GM12878 (cell line): ENCODE measurements around the gene EMSY. TPM values are rescaled to one million over a fixed set of nuclear protein-coding genes. Genes with fewer than 3 reads are reported as not detected.

Source experiments
- ATAC-seq: fragments of 200-7000 bp; cut with Tn5 transposase; 3 replicates; pipeline ENCODE4 v1.9.1; 2020; ENCODE audit warnings: mild to moderate bottlenecking, moderate library complexity
- BruUV-seq: library from RNA; stranded (reverse); fragments of 400-500 nt; replicated peaks from 2 replicates; lab custom pipeline; 2021; lab: Mats Ljungman, UMichigan
- CTCF ChIA-PET: fragments of 300-600 bp; sonication (Branson Sonifier 250); formaldehyde crosslinking; extraction: SDS; loops from one replicate; lab custom pipeline; 2021; ENCODE audit warnings: inconsistent platforms; lab: Yijun Ruan, JAX
- POLR2A ChIA-PET: fragments of 350-600 bp; formaldehyde crosslinking; extraction: SDS; loops from one replicate; lab custom pipeline; 2021; ENCODE audit warnings: inconsistent platforms; lab: Charles Lee
- RAD21 ChIA-PET: fragments of 300-600 bp; sonication (Branson Sonifier 250); formaldehyde crosslinking; loops from one replicate; lab custom pipeline; 2023; ENCODE audit warnings: antibody characterized with exemption; ENCODE audit not compliant: unreplicated experiment; lab: Charles Lee
- SMC1A ChIA-PET: fragments of 300-600 bp; sonication (Branson Sonifier 250); formaldehyde crosslinking; loops from one replicate; lab custom pipeline; 2023; ENCODE audit not compliant: unreplicated experiment, uncharacterized antibody; lab: Charles Lee
- DNase-seq: peaks from one replicate; pipeline ENCODE4 v3.0.0-alpha.2; 2011; ENCODE audit warnings: low read depth, low spot score
- FAIRE-seq: peaks from 3 replicates; lab custom pipeline; 2011; peaks lifted over from hg19 to GRCh38; lab: Jason Lieb, UNC
- H2AFZ ChIP-seq: 2 replicates; pipeline ENCODE4 v1.6.0; 2011; ENCODE audit warnings: low read depth, low read length, control low read depth; ENCODE audit not compliant: control insufficient read depth
- H3K27ac ChIP-seq: 2 replicates; pipeline ENCODE4 v1.5.1; 2011; ENCODE audit warnings: control low read depth; ENCODE audit not compliant: control insufficient read depth, insufficient read depth
- H3K27me3 ChIP-seq, 2 experiments: replicated peaks in 1 of 2; 2 replicates each; pipeline versions ENCODE4 v1.6.0 to v1.6.1; 2011; ENCODE audit warnings: low read length in 1 of 2; ENCODE audit not compliant: control insufficient read depth in 2 of 2, insufficient read depth in 2 of 2
- H3K36me3 ChIP-seq, 2 experiments: 2 replicates each; pipeline ENCODE4 v1.5.1; 2011; ENCODE audit warnings: low read length in 1 of 2; ENCODE audit not compliant: control insufficient read depth in 2 of 2, insufficient read depth in 2 of 2
- H3K4me1 ChIP-seq: 2 replicates; pipeline ENCODE4 v1.6.1; 2011; ENCODE audit warnings: mild to moderate bottlenecking, low read length, moderate library complexity, mixed read lengths; ENCODE audit not compliant: control insufficient read depth, insufficient read depth
- H3K4me2 ChIP-seq: 2 replicates; pipeline ENCODE4 v1.6.0; 2011; ENCODE audit warnings: control low read depth; ENCODE audit not compliant: control insufficient read depth, insufficient read depth
- H3K4me3 ChIP-seq: fragments of 200-600 bp; sonication (generic); 2 replicates; pipeline ENCODE4 v1.5.1; 2016
- H3K79me2 ChIP-seq: 2 replicates; pipeline ENCODE4 v1.6.0; 2011; ENCODE audit warnings: low read length; ENCODE audit not compliant: control insufficient read depth, insufficient read depth
- H3K9ac ChIP-seq: 2 replicates; pipeline ENCODE4 v1.8.0; 2011; ENCODE audit warnings: low read length, control low read depth, mixed read lengths; ENCODE audit not compliant: control insufficient read depth, insufficient read depth
- H3K9me3 ChIP-seq: replicated peaks from 3 replicates; pipeline ENCODE4 v1.5.1; 2011; ENCODE audit warnings: mild to moderate bottlenecking, low read length; ENCODE audit not compliant: control insufficient read depth, insufficient read depth
- H4K20me1 ChIP-seq: 2 replicates; pipeline ENCODE4 v1.6.0; 2011; ENCODE audit not compliant: control insufficient read depth, insufficient read depth
- ASH2L ChIP-seq: fragments of 300-600, 200-600 bp; sonication (generic); IDR thresholded peaks from 2 replicates; pipeline ENCODE4 v1.6.1; 2017; ENCODE audit warnings: low read depth, mild to moderate bottlenecking, borderline replicate concordance
- EP300 ChIP-seq, 2 experiments: fragments of 150-350 bp in 1 of 2; IDR thresholded peaks; 2 replicates each; pipeline ENCODE4 v1.6.1; 2011 to 2012; ENCODE audit warnings: low read depth in 2 of 2, low read length in 2 of 2, borderline replicate concordance in 1 of 2, improper control_type of control experiment in 1 of 2, inconsistent platforms in 1 of 2; ENCODE audit not compliant: control insufficient read depth in 1 of 2
- JUNB ChIP-seq: IDR thresholded peaks from 2 replicates; pipeline ENCODE4 v1.6.1; 2016; ENCODE audit warnings: antibody characterized with exemption, mild to moderate bottlenecking
- KAT2A ChIP-seq: conservative IDR thresholded peaks from 2 replicates; pipeline ENCODE4 v1.6.1; 2011; ENCODE audit warnings: low read depth, low read length; ENCODE audit not compliant: control insufficient read depth
- MYB ChIP-seq: fragments of 150-350 bp; IDR thresholded peaks from 2 replicates; pipeline ENCODE4 v1.6.1; 2014; ENCODE audit warnings: mild to moderate bottlenecking, low read depth, low read length, borderline replicate concordance
- PKNOX1 ChIP-seq: fragments of 450-650 bp; IDR thresholded peaks from 2 replicates; pipeline ENCODE4 v1.6.1; 2016; ENCODE audit warnings: mild to moderate bottlenecking
- PRDM15 ChIP-seq: fragments of 450-650 bp; formaldehyde crosslinking; IDR thresholded peaks from 2 replicates; pipeline ENCODE4 v1.4.0; 2020; ENCODE audit warnings: mild to moderate bottlenecking, moderate library complexity
- TCF3 ChIP-seq: IDR thresholded peaks from 2 replicates; pipeline ENCODE4 v1.6.1; 2012; ENCODE audit warnings: low read depth, mild to moderate bottlenecking, low read length, borderline replicate concordance; ENCODE audit not compliant: insufficient read depth
- TCF7 ChIP-seq: IDR thresholded peaks from 2 replicates; pipeline ENCODE4 v1.6.1; 2014; ENCODE audit warnings: antibody characterized with exemption, borderline replicate concordance
- WGBS: methylation state at CpG from one replicate; pipeline ENCODE4 v1.1.6; 2016; ENCODE audit warnings: low lambda C conversion rate; ENCODE audit not compliant: insufficient replicate concordance, insufficient coverage; ENCODE audit errors: missing lambda C conversion rate; 5-methylcytosine and 5-hydroxymethylcytosine counted together
- in situ Hi-C: fragments of 300-500 bp; cut with MboI; formaldehyde crosslinking; loops from 9 replicates; pipeline ENCODE4 v1.14.3; 2018; ENCODE audit warnings: mixed read lengths
- intact Hi-C: fragments of 100-400 bp; cut with micrococcal nuclease; formaldehyde crosslinking; loops from one replicate; pipeline ENCODE4 v1.14.2; 2022; ENCODE audit not compliant: unreplicated experiment
- polyA plus RNA-seq, 11 experiments: library from polyadenylated mRNA; depleted of rRNA in 4 of 11; unstranded in 6 of 11; stranded (reverse) in 5 of 11; fragments of >200 nt; fragmentation: Nextera tagmentation in 4 of 11; fragmentation: Illumina TruSeq in 1 of 11; extraction: Ambion mirVana in 4 of 11; extraction: Trizol in 1 of 11; gene quantifications; 1 replicate in 1 of 11; 2 replicates in 10 of 11; pipeline versions ENCODE4 v1.2.1 to v1.2.3, GENCODE V29; 2011 to 2016; ENCODE audit warnings: inconsistent platforms in 2 of 11, missing spikeins in 2 of 11, low read depth in 1 of 11
- total RNA-seq, 4 experiments: library from RNA; depleted of rRNA in 3 of 4; stranded (reverse); fragments of >200 nt in 3 of 4; fragmentation: Illumina TruSeq in 1 of 4; extraction: Trizol in 1 of 4; gene quantifications; 2 replicates each; pipeline versions ENCODE4 v1.2.1 to v1.2.3, GENCODE V29; 2013 to 2021
- TF ChIP-seq, protein P1 (sequence below): IDR thresholded peaks from 2 replicates; pipeline ENCODE4 v1.6.1; 2012; ENCODE audit warnings: low read depth, low read length, improper control_type of control experiment
- TF ChIP-seq, protein P2 (sequence below): fragments of 450-650 bp; IDR thresholded peaks from 2 replicates; pipeline ENCODE4 v1.6.1; 2017; ENCODE audit warnings: low read depth, mild to moderate bottlenecking, moderate library complexity

Gene EMSY
- total and polyA plus RNA-seq, 10 of the 15 experiments (the other 5 are each of a cell fraction or from before 2014, with no cell fraction given), result 9.3 to 26.9 (median 13.0) TPM

DNA sequence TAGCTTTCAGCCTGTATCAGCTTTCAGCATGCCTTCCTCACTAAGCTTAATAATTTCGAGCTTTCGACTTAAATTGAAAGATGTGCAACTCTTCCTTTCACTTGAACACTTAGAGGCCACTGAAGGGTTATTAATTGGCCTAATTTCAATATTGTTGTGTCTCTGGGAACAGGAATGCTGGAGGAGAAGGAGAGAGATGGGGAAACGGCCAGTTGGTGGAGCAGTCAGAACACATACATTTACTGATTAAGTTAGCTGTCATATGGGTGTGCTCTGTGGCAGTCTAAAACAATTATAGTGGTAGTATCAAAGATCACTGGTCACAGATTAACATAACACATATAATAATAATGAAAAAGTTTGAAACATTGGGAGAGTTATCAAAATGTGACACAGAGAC, 119.5 kb downstream of the EMSY start (continued):
- no peak for TF ChIP-seq PKNOX1
- no peak for TF ChIP-seq TCF3

- DNase-seq (no peak), ATAC-seq (no peak), FAIRE-seq (no peak)
- Histone ChIP-seq H3K9ac (no peak overlapping the region), H3K4me3 (no peak overlapping the region), H2AFZ (no peak overlapping the region), H3K79me2 (no peaks in the 10 kb centered on the region), H3K27ac (no peak overlapping the region), H3K4me2 (no peak overlapping the region), H4K20me1 (no peaks in the 10 kb centered on the region), H3K27me3 (peaks cover 0 to under 1% of the 10 kb centered on the region in 2 experiments; a peak in 2 of 4 replicates), H3K36me3 (no peaks in the 10 kb centered on the region), H3K9me3 (no peaks in the 10 kb centered on the region), H3K4me1 (no peaks in the 10 kb centered on the region)
- in situ Hi-C loops (no loop called here), intact Hi-C loops (no loop called here)
- 0% methylated on average over 1 of the region's 1 CpG for WGBS
- ChIA-PET CTCF (no interaction called here), POLR2A (no interaction called here), RAD21 (interaction anchor here (1.0 kb wide), 1 partner anchor 115 kb away, joined by 3 read pairs; no protein-coding TSS in a partner anchor), SMC1A (no interaction called here)
- BruUV-seq, result no TSS peak
- TF ChIP-seq, protein P1, sequence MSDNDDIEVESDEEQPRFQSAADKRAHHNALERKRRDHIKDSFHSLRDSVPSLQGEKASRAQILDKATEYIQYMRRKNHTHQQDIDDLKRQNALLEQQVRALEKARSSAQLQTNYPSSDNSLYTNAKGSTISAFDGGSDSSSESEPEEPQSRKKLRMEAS, result no peak
- no peak for TF ChIP-seq EP300 (IDR thresholded peaks at IDR 0.05; ENCODE audit: borderline replicate concordance in 1 of 2, control insufficient read depth in 1 of 2, low read depth in 2 of 2, low read length in 2 of 2)
- TF ChIP-seq, protein P2, sequence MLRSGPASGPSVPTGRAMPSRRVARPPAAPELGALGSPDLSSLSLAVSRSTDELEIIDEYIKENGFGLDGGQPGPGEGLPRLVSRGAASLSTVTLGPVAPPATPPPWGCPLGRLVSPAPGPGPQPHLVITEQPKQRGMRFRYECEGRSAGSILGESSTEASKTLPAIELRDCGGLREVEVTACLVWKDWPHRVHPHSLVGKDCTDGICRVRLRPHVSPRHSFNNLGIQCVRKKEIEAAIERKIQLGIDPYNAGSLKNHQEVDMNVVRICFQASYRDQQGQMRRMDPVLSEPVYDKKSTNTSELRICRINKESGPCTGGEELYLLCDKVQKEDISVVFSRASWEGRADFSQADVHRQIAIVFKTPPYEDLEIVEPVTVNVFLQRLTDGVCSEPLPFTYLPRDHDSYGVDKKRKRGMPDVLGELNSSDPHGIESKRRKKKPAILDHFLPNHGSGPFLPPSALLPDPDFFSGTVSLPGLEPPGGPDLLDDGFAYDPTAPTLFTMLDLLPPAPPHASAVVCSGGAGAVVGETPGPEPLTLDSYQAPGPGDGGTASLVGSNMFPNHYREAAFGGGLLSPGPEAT, result no peak
- TF ChIP-seq KAT2A, result no peak
- no peak for TF ChIP-seq JUNB
- TF ChIP-seq PRDM15 (CRISPR knock-in tag), result no peak
- no peak for TF ChIP-seq ASH2L
- no peak for TF ChIP-seq MYB
- no peak for TF ChIP-seq TCF7
Measured at GRCh38 chr11:76566811-76567210, 122.0 kb downstream of the EMSY start.
